ENCODE data around the gene RAB3B.
"Not testable (repeated sequence)": the region's sequence is repeated elsewhere in the genome, so short reads cannot be mapped to it uniquely, and the experiment has no call there.

The RAB3B gene, protein sequence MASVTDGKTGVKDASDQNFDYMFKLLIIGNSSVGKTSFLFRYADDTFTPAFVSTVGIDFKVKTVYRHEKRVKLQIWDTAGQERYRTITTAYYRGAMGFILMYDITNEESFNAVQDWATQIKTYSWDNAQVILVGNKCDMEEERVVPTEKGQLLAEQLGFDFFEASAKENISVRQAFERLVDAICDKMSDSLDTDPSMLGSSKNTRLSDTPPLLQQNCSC

DNA sequence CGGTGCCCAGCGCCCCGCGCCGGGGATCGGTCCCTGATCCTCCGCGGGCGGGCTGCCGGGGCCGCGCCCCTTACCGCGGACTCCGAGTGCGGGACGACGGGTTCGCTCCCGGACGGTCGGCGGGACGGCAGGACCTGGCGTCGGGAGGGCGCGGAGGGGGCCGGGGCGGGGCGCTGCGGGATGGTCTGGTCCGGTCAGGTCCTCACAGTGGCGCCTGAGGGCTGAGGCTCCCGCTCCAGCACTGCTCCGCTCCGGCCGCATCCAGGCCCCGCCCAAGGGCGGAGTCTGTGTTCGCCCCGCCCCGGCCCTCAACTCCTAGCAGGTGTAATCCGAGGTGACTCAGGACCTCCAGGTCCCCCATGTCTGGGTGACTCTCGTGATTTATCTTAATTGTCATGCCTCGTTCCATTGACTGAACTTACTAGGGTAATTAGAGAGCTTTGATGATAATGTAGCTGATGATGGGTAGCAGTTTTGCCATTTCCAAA is at the start of gene RAB3B:
Gene RAB3B, minus strand, starts transcription at position 223 of the 488 bp plus-strand sequence. CDS start 13,583 bp downstream, outside the sequence.
- peak within 1 kb of the TSS; percentile 9 for H3K4me3 ChIP-seq (ENCODE audit: low read length)
- no peaks in the 10 kb centered on the region for H3K4me1 ChIP-seq (ENCODE audit: control insufficient read depth, insufficient read depth, low read length)
- H3K36me3 ChIP-seq (ENCODE audit: control insufficient read depth, insufficient read depth, low read length): no peaks in the 10 kb centered on the region
- H3K9ac ChIP-seq (ENCODE audit: low read length): no peak within 1 kb of the TSS
- no peak within 1 kb of the TSS for H3K27ac ChIP-seq (ENCODE audit: low read depth, low read length)
- H3K27me3 ChIP-seq (ENCODE audit: control insufficient read depth, insufficient read depth, low read length): peaks cover 15% of the 10 kb centered on the region

DNA sequence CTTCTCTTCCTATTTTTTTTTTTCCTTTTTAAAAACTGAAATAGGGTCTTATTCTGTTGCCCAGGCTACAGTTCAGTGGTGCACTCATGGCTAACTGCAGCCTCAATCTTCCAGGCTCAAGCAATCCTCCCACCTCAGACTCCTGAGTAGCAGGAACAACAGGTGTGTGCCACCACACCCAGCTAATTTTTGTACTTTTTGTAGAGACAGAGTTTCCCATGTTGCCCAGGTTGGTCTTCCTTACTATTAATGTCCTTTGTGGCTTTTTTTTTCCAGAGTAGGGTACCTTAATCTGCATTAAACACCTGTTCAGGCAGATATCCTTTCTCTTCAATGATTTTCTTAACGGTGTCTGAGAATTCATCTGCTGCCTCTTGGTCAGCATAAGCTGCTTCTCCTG is 47.4 kb upstream of the RAB3B start:
- peaks cover 2% of the 10 kb centered on the region for H3K36me3 ChIP-seq (ENCODE audit: control insufficient read depth, insufficient read depth, low read length)
- H3K9ac ChIP-seq (ENCODE audit: low read length): no peak overlapping the region
- no peaks in the 10 kb centered on the region for H3K27me3 ChIP-seq (ENCODE audit: control insufficient read depth, insufficient read depth, low read length)
- no peak overlapping the region for H3K4me3 ChIP-seq (ENCODE audit: low read length)
- H3K4me1 ChIP-seq (ENCODE audit: control insufficient read depth, insufficient read depth, low read length): peaks cover 4% of the 10 kb centered on the region
- H3K27ac ChIP-seq (ENCODE audit: low read depth, low read length): no peak overlapping the region

DNA sequence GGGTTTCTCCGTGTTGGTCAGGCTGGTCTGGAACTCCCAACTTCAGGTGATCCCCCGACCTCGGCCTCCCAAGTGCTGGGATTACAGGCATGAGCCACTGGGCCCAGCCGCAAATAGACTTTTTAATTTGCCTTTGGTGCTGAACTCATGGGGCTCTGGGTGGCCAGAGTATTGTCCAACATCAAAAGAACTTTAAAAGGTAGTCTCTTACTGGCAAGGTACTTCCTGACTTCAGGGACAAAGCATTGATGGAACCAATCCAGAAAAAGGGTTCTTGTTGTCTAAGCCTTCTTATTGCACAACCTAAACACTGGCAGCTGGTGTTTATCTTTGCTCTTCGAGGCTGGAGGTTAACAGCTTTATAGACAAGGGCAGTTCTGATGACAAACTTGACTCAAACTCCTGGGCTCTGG is 46.9 kb upstream of the RAB3B start:
- Histone ChIP-seq H3K27ac (ENCODE audit: low read depth, low read length) (no peak overlapping the region), H3K4me3 (ENCODE audit: low read length) (no peak overlapping the region), H3K36me3 (ENCODE audit: control insufficient read depth, insufficient read depth, low read length) (peaks cover 2% of the 10 kb centered on the region), H3K9ac (ENCODE audit: low read length) (no peak overlapping the region), H3K4me1 (ENCODE audit: control insufficient read depth, insufficient read depth, low read length) (peaks cover 5% of the 10 kb centered on the region), H3K27me3 (ENCODE audit: control insufficient read depth, insufficient read depth, low read length) (no peaks in the 10 kb centered on the region)

DNA sequence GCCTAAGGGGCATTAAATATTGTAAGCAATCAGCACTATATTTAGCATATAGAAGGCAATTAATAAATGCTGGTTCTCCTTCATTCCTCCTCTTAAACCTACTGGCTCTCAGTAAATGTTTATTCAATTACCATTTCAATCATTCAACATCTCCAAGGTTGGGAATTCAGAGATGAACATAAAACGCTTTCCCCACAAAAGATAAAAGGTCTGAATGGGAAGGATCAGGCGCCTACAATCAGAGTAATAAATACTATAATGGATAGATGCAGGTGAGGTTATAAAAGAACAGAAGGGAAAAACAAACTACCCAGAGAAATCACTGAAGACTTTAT is 43.5 kb upstream of the RAB3B start:
- H3K27me3 ChIP-seq (ENCODE audit: control insufficient read depth, insufficient read depth, low read length): no peaks in the 10 kb centered on the region
- H3K4me3 ChIP-seq (ENCODE audit: low read length): peak overlapping the region; percentile 92
- peak overlapping the region; percentile 88 for H3K27ac ChIP-seq (ENCODE audit: low read depth, low read length)
- H3K36me3 ChIP-seq (ENCODE audit: control insufficient read depth, insufficient read depth, low read length): peaks cover 2% of the 10 kb centered on the region
- H3K9ac ChIP-seq (ENCODE audit: low read length): no peak overlapping the region
- H3K4me1 ChIP-seq (ENCODE audit: control insufficient read depth, insufficient read depth, low read length): peaks cover 10% of the 10 kb centered on the region

DNA sequence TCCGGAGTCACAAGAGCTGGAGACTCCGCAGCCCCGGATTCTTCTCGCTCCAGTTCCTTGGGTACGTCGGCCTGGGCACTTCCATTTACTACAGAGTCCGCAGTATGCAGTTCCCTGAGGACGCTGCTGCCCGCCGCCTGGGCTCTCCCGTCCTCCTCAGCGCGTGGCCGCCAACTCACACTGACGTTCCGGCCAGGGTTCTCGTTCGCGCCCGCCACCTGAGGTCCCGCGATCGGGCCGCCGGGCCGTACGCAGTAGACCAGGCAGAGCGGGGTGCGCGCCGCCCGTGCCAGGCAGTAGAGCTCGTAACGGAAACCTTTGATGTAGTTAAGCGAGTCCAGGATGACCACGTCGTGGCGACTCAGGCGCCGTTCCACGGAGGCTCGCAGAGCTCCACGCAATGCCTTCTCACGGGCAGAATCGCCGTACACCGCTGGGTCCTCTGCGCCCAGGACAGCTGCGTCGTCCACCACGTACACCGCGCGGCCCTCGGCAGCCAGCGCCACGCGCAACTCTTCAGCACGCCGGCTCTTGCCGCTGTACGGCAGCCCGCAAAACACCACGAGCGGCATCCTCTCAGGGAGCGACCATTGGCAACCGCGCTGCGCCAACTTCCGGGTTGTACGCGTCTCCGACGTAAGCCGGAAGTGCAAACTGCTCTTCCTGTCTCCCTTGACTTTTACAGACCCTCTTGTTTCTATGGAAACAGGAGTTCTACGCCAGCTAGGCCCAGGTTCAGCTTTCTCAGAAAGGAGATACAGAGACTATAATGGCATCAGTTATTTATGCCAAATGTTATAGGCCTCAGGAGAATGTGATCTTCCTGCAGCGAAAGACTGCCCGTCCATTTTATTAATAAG is 42.9 kb upstream of the RAB3B start, which contains the start of gene KTI12:
Gene KTI12, minus strand, starts transcription at position 621 of the 860 bp plus-strand sequence. Its CDS starts 49 bp downstream, at position 572.
- peak within 1 kb of the TSS; percentile 88 for H3K27ac ChIP-seq (ENCODE audit: low read depth, low read length)
- H3K4me3 ChIP-seq (ENCODE audit: low read length): peak within 1 kb of the TSS; percentile 92
- H3K27me3 ChIP-seq (ENCODE audit: control insufficient read depth, insufficient read depth, low read length): no peaks in the 10 kb centered on the region
- H3K4me1 ChIP-seq (ENCODE audit: control insufficient read depth, insufficient read depth, low read length): peaks cover 10% of the 10 kb centered on the region
- H3K9ac ChIP-seq (ENCODE audit: low read length): peak within 1 kb of the TSS; percentile 80
- H3K36me3 ChIP-seq (ENCODE audit: control insufficient read depth, insufficient read depth, low read length): peaks cover under 1% of the 10 kb centered on the region

DNA sequence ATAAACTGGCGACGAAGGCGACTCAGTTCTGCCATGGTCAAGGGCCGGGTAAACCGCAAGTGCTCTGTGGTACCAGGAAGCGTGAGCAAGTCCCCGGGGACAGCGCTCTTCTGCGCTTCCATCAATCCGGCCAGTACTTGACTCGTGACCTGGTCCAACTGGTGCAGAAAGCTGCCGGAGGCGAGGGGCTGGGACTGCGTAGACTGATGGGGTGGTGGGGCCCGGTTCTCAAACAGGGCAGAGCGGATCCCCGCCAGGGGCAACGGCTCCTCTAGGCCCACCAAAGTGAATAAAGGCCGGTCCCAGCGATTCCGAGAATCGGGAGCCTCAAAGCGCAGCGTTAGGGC is 42.3 kb upstream of the RAB3B start:
- Histone ChIP-seq H3K9ac (ENCODE audit: low read length) (peak overlapping the region; percentile 80), H3K36me3 (ENCODE audit: control insufficient read depth, insufficient read depth, low read length) (no peaks in the 10 kb centered on the region), H3K4me1 (ENCODE audit: control insufficient read depth, insufficient read depth, low read length) (peaks cover 10% of the 10 kb centered on the region)

DNA sequence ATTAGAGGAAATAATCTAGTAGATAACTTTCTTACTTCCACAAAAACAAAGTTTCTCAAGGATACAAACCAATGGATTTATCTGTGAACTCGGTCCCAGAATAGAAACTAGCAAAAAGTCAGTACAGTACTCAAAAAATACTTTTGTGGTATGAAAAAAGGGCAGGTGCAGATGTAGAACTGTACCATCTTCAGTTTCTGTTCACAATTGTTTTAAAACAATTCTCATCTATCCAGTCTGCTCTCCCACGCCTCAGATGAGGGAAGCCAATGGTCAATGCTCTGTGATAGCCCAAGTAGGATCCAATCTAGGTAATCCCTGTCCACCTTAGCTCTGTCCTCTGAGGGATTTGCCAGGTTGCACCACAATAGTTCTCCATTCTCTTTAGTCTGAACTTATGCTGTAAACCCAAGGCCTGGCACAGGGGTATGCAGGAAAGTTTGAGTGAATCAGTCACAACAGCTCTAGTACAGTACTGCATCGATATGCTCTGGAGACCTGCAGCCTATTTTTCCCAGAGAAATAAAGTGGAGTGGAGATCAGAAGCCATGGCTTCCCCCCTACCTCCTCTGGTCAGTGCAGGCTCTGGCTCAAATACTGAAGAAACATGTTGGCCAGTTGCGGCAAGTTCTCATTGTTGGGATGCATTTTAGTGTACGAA is 41.8 kb upstream of the RAB3B start:
- H3K36me3 ChIP-seq (ENCODE audit: control insufficient read depth, insufficient read depth, low read length): no peaks in the 10 kb centered on the region
- peak overlapping the region; percentile 92 for H3K4me3 ChIP-seq (ENCODE audit: low read length)
- H3K27ac ChIP-seq (ENCODE audit: low read depth, low read length): no peak overlapping the region
- peaks cover 10% of the 10 kb centered on the region for H3K4me1 ChIP-seq (ENCODE audit: control insufficient read depth, insufficient read depth, low read length)
- H3K9ac ChIP-seq (ENCODE audit: low read length): no peak overlapping the region
- no peaks in the 10 kb centered on the region for H3K27me3 ChIP-seq (ENCODE audit: control insufficient read depth, insufficient read depth, low read length)

More for the DNA sequence above, 42.3 kb upstream of the RAB3B start:
- no peaks in the 10 kb centered on the region for H3K27me3 ChIP-seq (ENCODE audit: control insufficient read depth, insufficient read depth, low read length)
- H3K4me3 ChIP-seq (ENCODE audit: low read length): peak overlapping the region; percentile 92
- peak overlapping the region; percentile 88 for H3K27ac ChIP-seq (ENCODE audit: low read depth, low read length)

DNA sequence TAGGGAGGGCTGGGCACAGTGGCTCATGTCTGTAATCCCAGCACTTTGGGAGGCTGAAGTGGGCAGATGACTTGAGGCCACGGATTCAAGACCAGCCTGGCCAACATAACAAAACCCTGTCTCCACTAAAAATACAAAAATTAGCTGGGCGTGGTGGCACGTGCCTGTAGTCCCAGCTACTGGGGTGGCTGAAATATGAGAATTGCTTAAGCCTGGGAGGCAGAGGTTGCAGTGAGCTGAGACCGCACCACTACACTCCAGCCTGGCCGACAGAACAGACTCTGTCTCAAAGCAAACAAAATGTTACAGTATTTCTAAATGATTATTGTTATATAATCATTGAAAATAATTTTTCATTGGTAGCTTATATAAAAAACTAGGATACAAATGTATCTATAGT is 38.3 kb upstream of the RAB3B start:
- H3K4me3 ChIP-seq (ENCODE audit: low read length); H3K27ac ChIP-seq (ENCODE audit: low read depth, low read length); H3K4me1 ChIP-seq (ENCODE audit: control insufficient read depth, insufficient read depth, low read length); H3K36me3 ChIP-seq (ENCODE audit: control insufficient read depth, insufficient read depth, low read length); H3K27me3 ChIP-seq (ENCODE audit: control insufficient read depth, insufficient read depth, low read length); H3K9ac ChIP-seq (ENCODE audit: low read length): not testable (repeated sequence)

DNA sequence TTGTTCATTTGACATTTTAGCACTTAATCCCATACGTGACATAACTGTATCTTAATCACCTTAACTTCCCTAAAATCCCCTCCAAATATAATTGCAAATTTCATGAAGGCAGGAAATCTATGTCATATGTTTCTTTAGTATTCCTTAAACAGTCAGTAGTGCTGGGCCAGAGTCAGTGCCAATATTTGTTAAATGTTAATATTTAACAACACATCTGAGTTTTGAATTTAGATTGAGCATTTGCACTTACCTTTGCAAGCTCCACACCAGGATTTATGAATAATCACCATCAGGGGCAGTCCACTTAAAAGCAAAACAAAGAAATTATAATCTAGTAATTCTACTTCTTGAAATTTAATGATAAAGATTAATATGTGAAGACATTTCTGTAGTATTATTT is 37.8 kb upstream of the RAB3B start:
- no peaks in the 10 kb centered on the region for H3K27me3 ChIP-seq (ENCODE audit: control insufficient read depth, insufficient read depth, low read length)
- no peak overlapping the region for H3K9ac ChIP-seq (ENCODE audit: low read length)
- peaks cover 12% of the 10 kb centered on the region for H3K36me3 ChIP-seq (ENCODE audit: control insufficient read depth, insufficient read depth, low read length)
- peaks cover 6% of the 10 kb centered on the region for H3K4me1 ChIP-seq (ENCODE audit: control insufficient read depth, insufficient read depth, low read length)
- no peak overlapping the region for H3K27ac ChIP-seq (ENCODE audit: low read depth, low read length)
- H3K4me3 ChIP-seq (ENCODE audit: low read length): no peak overlapping the region

DNA sequence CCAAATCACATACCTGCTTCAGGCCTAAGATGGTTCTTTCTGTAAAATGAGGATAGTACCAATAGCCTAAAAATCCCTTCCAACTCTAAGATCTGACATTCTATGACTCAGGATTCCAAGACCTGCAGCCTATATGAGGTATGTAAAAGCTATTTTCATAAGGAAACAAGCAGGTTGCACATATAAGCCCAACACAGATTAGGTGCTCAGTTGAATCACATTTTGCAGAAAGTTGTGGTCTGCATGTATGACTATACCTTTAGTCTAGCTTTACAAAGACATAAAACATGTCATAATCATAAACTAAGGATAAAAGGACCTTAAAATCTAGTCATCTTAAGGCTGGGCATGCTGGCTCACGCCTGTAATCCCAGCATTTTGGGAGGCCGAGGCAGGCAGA is 35.8 kb upstream of the RAB3B start:
- H3K36me3 ChIP-seq (ENCODE audit: control insufficient read depth, insufficient read depth, low read length): peaks cover 15% of the 10 kb centered on the region

DNA sequence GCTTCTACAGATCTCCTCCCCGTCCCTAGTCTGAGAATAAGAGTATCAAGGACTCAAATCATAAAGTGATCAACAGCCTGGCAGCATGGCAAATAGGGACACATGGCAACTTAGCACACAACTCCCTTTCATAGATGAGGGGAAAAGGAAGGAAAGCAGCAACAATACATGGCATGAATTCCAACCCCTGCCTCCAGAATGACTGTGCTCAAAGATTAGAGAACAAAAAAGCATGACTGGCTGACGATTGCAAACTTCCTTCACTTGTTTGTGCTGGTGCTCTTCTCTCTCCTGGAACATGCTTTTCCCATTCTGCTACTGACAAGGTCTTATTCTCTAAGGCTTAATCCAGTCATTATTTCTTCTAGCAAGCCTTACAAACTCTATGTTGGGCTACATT is 31.6 kb upstream of the RAB3B start:
- H3K9ac ChIP-seq (ENCODE audit: low read length): no peak overlapping the region
- H3K4me1 ChIP-seq (ENCODE audit: control insufficient read depth, insufficient read depth, low read length): no peaks in the 10 kb centered on the region
- peaks cover 17% of the 10 kb centered on the region for H3K36me3 ChIP-seq (ENCODE audit: control insufficient read depth, insufficient read depth, low read length)
- no peaks in the 10 kb centered on the region for H3K27me3 ChIP-seq (ENCODE audit: control insufficient read depth, insufficient read depth, low read length)
- H3K27ac ChIP-seq (ENCODE audit: low read depth, low read length): no peak overlapping the region
- H3K4me3 ChIP-seq (ENCODE audit: low read length): no peak overlapping the region

More for the DNA sequence above, 35.8 kb upstream of the RAB3B start:
- H3K9ac ChIP-seq (ENCODE audit: low read length): no peak overlapping the region
- H3K4me1 ChIP-seq (ENCODE audit: control insufficient read depth, insufficient read depth, low read length): no peaks in the 10 kb centered on the region
- H3K27ac ChIP-seq (ENCODE audit: low read depth, low read length): no peak overlapping the region
- no peaks in the 10 kb centered on the region for H3K27me3 ChIP-seq (ENCODE audit: control insufficient read depth, insufficient read depth, low read length)
- no peak overlapping the region for H3K4me3 ChIP-seq (ENCODE audit: low read length)

DNA sequence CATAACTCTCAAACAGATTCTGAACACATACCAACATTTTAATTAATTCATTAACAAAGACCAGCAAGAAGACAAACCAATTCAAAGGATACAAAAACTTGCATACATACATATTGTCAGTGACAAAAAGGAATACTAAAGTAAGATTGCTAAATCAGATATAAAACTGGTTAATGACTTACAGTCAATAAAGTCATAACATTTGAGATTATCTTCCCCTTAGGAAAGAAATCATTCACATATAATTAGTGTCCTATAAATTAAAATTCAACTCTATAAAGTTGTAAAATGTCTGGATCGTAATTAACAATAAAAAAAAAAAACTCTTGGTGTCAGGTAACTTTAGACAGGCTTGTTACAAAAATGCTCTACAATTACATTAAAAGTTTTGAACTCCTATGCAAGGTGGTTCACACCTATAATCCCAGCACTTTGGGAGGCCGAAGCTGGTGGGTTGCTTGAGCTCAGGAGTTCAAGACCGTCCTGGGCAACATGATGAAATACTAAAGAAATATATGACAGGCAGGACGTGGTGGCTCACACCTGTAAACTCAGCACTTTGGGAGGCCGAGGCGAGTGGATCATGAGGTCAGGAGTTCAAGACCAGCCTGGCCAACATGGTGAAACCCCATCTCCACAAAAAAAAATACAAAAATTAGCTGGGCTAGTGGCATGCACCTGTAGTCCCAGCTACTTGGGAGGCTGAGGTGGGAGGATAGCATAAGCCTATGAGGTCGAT is 17.7 kb upstream of the RAB3B start:
- Histone ChIP-seq H3K4me3 (ENCODE audit: low read length) (no peak overlapping the region), H3K27me3 (ENCODE audit: control insufficient read depth, insufficient read depth, low read length) (no peaks in the 10 kb centered on the region), H3K36me3 (ENCODE audit: control insufficient read depth, insufficient read depth, low read length) (no peaks in the 10 kb centered on the region), H3K27ac (ENCODE audit: low read depth, low read length) (no peak overlapping the region), H3K4me1 (ENCODE audit: control insufficient read depth, insufficient read depth, low read length) (no peaks in the 10 kb centered on the region), H3K9ac (ENCODE audit: low read length) (no peak overlapping the region)
